Measurements from ENCODE around the gene HYDIN. TPM values are rescaled to one million over a fixed set of nuclear protein-coding genes. Genes with fewer than 3 reads are reported as not detected.

Gene HYDIN
- total RNA-seq, 1 donor from 2014 or later: 2.7 TPM

DNA sequence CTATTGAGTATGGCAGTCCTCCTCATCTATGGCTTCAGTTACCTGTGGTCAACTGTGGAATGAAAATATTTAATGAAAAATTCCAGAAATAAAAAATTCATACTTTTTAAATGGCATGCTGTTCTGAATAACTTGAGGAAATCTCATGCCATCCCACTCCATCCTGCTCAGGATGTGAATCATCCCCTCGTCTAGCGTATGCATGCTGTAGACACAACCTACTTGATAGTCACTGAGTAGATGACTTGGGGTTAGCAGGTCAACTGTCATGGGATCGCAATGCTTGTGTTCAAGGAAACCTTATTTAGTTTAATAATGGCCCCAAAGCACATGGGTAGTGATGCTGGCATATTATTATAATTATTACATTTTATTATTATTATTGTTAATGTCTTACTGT, 424.7 kb downstream of the HYDIN start:
- DNase-seq: no peak
- H3K27me3 ChIP-seq: peaks cover 19% of the 10 kb centered on the region
- peak; percentile 7 for ATAC-seq
- H3K4me3 ChIP-seq: no peak overlapping the region
- H3K36me3 ChIP-seq: no peaks in the 10 kb centered on the region
- H3K9me3 ChIP-seq: no peaks in the 10 kb centered on the region
- H3K4me1 ChIP-seq: no peaks in the 10 kb centered on the region
- TF ChIP-seq, protein P1, sequence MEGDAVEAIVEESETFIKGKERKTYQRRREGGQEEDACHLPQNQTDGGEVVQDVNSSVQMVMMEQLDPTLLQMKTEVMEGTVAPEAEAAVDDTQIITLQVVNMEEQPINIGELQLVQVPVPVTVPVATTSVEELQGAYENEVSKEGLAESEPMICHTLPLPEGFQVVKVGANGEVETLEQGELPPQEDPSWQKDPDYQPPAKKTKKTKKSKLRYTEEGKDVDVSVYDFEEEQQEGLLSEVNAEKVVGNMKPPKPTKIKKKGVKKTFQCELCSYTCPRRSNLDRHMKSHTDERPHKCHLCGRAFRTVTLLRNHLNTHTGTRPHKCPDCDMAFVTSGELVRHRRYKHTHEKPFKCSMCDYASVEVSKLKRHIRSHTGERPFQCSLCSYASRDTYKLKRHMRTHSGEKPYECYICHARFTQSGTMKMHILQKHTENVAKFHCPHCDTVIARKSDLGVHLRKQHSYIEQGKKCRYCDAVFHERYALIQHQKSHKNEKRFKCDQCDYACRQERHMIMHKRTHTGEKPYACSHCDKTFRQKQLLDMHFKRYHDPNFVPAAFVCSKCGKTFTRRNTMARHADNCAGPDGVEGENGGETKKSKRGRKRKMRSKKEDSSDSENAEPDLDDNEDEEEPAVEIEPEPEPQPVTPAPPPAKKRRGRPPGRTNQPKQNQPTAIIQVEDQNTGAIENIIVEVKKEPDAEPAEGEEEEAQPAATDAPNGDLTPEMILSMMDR (IDR thresholded peaks at IDR 0.05): no peak
- intact Hi-C loops (cut with DNase I): no loop called here
- H3K27ac ChIP-seq: no peak overlapping the region

DNA sequence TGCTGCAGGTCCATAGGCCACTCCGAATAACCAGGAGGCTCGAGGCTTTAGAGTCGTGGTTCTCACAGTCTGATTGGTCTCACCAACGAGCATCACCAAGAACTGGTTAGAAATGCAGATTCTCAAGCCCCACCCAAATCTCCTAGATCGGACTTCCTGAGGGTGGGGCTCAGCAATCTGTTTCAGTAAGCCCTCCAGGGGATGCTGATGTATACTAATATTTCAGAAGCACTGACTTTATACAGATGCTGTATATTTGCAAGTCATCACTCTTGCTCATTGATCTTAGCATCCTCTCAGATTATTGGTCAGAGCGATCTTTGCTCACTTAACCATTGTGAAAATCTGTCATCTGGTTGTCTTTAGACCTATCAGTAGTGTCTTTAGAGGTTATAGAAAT, 425.1 kb downstream of the HYDIN start:
- TF ChIP-seq, protein P1 (IDR thresholded peaks at IDR 0.05): no peak
- no peaks in the 10 kb centered on the region for H3K9me3 ChIP-seq
- H3K4me1 ChIP-seq: peaks cover 2% of the 10 kb centered on the region
- H3K27me3 ChIP-seq: peaks cover 19% of the 10 kb centered on the region
- H3K36me3 ChIP-seq: no peaks in the 10 kb centered on the region
- DNase-seq: no peak
- H3K27ac ChIP-seq: peak overlapping the region; percentile 65
- intact Hi-C loops (cut with DNase I): no loop called here
- no peak overlapping the region for H3K4me3 ChIP-seq
- no peak for ATAC-seq

DNA sequence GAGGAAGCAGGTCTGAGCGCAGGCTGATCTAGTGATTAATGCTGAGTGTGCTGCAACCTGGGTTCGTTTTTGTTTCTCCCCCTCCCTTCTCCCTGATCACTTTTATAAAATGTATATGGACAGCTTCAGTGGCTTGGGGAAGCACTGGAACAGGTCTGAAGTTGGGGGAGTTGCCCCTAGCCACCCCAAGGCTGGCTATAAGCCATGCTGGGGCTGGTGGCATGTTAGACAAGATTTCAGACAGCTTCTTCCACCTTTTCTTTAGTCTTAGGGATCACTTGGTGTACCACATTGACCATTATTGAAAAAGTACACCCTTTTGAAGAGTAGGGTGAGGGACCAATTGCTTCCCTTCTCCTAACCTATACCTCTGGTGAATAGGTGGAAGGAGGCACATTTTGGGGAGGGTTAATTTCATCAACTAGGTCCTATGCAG, 425.8 kb downstream of the HYDIN start:
- DNase-seq: no peak
- ATAC-seq: no peak
- Histone ChIP-seq H3K4me1 (peaks cover 8% of the 10 kb centered on the region), H3K36me3 (no peaks in the 10 kb centered on the region), H3K27me3 (peaks cover 19% of the 10 kb centered on the region), H3K27ac (peak overlapping the region; percentile 65), H3K9me3 (no peaks in the 10 kb centered on the region), H3K4me3 (no peak overlapping the region)
- intact Hi-C loops (cut with DNase I): no loop called here
- TF ChIP-seq, protein P1 (IDR thresholded peaks at IDR 0.05): no peak

DNA sequence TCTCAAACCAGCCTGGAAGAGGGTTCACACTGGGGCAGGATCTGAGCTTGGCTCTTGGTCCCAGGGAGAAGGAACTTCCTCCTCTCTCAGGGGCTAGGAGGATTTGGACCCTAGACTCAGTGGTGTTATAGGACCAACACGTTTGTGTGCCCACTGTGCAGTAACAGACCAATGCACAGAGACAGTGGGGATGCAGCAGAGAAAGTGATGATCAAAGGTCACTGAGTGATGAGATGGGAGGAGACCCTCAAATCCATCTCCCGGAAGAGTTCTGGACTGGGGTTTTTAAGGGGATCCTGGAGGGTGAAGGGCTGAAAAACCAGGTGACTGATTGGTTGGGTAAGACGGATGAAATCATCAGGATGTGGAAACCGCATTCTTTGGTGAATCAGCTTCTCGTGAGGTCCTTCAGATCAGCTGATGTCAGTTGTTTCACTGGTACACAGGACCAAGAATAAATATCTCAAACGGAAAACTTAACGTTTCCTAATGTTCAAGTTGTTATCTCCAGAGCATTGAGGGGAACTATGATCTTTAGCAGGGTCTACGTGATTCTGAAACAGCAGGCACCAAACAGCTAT, 426.3 kb downstream of the HYDIN start:
- no peaks in the 10 kb centered on the region for H3K36me3 ChIP-seq
- DNase-seq (no peak), ATAC-seq (peak; percentile 31)
- intact Hi-C loops (cut with DNase I): no loop called here
- H3K4me3 ChIP-seq: no peak overlapping the region
- no peaks in the 10 kb centered on the region for H3K9me3 ChIP-seq
- TF ChIP-seq, protein P1 (IDR thresholded peaks at IDR 0.05): no peak
- peaks cover 13% of the 10 kb centered on the region for H3K4me1 ChIP-seq
- H3K27me3 ChIP-seq: peaks cover 15% of the 10 kb centered on the region
- H3K27ac ChIP-seq: peak overlapping the region; percentile 63

DNA sequence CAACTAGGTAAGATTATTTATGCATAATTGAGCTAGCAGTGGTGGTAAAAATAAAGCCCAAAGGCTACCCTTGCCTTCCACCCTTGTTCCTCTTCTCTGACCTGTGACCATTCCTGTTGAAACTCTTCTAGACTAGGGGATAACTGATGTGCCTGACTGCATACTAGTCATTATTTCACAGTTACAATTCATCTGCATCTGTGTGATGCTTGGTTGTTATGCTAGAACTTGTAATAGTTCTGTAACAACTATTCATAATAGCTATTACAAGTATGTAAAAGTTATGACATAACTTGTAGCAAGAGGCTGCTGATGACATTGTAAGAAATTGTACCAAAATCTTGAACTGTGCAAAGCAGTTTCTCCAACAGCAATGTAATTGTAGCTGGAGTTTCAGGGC, 427.2 kb downstream of the HYDIN start:
- TF ChIP-seq, protein P1 (IDR thresholded peaks at IDR 0.05): no peak
- Histone ChIP-seq H3K9me3 (no peaks in the 10 kb centered on the region), H3K27ac (peak overlapping the region; percentile 63), H3K4me1 (peaks cover 15% of the 10 kb centered on the region), H3K36me3 (peaks cover 5% of the 10 kb centered on the region), H3K4me3 (no peak overlapping the region), H3K27me3 (peaks cover 7% of the 10 kb centered on the region)
- intact Hi-C loops (cut with DNase I): no loop called here
- ATAC-seq: no peak
- DNase-seq: no peak

DNA sequence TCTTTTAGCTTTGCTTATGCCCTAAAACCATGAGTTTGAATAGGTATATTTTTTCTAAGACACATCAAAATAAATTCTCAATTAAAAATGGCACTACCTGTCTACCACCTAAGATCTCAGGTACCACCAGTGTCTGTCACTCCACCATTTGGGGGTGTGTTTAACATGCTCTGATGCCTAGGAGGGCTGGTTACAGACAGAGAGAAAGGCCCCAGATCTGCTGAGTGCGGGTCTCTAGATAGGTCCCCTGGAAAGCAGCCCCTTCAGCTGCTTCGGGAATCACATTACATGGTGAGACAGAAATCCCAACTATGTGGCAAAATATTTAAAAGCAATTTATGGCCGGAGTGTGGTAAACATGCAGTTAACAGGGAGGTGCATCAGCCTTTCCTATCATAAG, 428.9 kb downstream of the HYDIN start:
- TF ChIP-seq, protein P1 (IDR thresholded peaks at IDR 0.05): no peak
- H3K4me1 ChIP-seq: peaks cover 15% of the 10 kb centered on the region
- no peaks in the 10 kb centered on the region for H3K27me3 ChIP-seq
- no peak overlapping the region for H3K27ac ChIP-seq
- no peaks in the 10 kb centered on the region for H3K9me3 ChIP-seq
- intact Hi-C loops (cut with DNase I): no loop called here
- ATAC-seq (no peak), DNase-seq (no peak)
- H3K36me3 ChIP-seq: peaks cover 7% of the 10 kb centered on the region
- H3K4me3 ChIP-seq: no peak overlapping the region

All from upper lobe of right lung (tissue), 1 donor.